CD4-positive, alpha-beta T cell treated with Interferon alpha-2 for 1 hour (primary cell): Measurements from ENCODE around the gene ARSA.
"Not testable (repeated sequence)": the region's sequence is repeated elsewhere in the genome, so short reads cannot be mapped to it uniquely, and the experiment has no call there.

ENCODE experiments used
- DNase-seq, 2 donors: peaks; one replicate each; pipeline ENCODE4 v3.0.0-alpha.2; 2020 to 2022

ARSA gene

GRCh38 chr22:50627642-50628542 lies at the start of gene ARSA:
ARSA (minus strand) TSS chr22:50628152; CDS start chr22:50627779, 373 bp downstream.
- peak; percentile 83 to 85 for DNase-seq

DNA sequence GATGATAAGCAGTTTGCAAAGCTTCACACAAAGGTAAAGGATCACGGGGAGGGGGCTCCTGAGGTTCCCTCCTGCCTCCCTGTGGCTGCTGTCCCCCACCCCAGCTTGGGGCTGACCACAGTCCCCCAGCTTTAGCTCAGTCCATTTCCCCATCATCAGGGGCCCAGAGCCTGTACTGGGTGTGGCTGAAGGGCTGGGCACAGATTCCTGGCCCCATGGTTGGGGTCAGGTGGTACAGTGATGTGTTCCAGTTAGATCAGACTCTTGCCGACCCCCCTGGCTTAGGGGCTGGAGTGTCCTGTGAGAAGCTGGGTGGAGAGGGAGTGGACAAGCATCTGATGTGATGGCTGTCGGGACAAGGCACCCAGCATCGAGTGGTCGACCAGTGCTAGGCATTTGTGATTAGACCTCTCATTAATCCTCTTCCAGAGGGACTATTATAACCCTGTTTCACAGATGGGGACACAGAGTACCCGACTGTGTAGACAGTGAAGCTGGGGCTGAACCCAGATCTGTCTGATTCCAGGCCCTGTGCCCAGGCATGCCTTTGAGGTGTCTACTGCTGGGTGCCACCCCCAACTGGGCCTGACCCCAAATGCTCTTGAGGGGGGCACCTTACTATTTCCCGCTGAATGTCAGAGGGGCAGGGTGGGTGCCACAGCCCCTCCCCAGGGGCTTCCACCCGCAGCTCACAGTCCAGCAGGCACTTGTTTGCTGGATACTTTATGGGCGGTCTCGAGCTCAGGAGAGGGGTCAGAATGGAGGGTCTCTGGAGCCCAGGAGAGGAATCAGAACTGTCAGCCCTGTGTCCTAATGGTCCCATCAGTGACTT lies 48.9 kb upstream of the ARSA start:
- DNase-seq, result no peak

- DNase-seq, result no peak
These were observed 48.3 kb upstream of the ARSA start for GRCh38 chr22:50676180-50676636.

- DNase-seq, result no peak
These were observed 47.7 kb upstream of the ARSA start for GRCh38 chr22:50675553-50676179.

DNA sequence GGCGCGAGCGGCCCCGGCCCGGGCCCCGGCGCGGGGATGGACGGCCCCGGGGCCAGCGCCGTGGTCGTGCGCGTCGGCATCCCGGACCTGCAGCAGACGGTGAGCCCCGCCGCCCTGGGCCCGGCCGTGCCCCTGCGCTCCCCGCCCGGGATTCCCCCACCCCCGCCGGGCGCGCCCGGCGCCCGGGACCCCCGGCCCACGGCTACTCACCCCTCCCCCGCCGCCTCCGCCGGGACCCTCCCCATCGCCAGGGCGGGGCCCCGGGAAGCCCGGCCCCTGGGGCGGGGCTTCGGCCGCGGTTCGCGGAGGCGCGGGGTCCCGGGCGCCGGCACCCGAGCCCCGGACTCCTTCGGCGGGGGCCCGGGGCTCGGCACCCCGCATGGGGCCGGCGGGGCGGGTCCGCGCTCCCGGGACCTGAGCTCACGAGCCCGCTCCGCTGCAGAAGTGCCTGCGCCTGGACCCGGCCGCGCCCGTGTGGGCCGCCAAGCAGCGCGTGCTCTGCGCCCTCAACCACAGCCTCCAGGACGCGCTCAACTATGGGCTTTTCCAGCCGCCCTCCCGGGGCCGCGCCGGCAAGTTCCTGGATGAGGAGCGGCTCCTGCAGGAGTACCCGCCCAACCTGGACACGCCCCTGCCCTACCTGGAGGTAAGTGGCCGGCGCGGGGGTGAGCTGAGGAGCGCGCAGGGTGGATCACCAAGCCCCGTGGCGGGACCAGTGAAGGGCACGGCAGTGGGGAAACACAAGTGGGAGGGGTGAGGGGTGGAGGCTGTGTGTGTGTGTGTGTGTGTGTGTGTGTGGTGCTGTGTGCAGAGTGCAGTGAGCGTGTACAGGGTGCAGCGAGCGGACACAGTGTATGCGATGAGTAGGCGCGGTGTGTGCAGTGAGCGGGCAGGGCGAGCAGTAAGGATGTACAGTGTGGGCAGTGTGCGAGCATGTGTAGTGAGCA lies 46.9 kb upstream of the ARSA start:
- peak in 1 of 2 donors; percentile 9 for DNase-seq

DNA sequence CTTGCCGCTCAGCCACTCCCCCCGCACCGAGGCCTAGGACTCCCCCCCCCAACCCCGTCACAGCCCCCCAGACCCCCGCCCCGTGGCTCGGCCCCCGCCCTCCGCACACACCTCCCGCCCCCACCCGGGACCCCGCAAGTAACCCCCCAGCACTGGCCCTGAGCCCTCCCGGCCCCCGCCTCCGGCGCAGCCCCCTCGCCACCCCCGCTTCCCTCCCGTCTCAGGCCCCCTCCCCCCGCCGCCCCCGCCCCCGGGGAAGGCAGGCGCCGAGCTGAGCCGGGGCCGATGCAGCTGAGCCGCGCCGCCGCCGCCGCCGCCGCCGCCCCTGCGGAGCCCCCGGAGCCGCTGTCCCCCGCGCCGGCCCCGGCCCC lies 46.2 kb upstream of the ARSA start:
- no peak for DNase-seq

- DNase-seq, result peak; percentile 25 to 32
These were observed 45.5 kb upstream of the ARSA start for GRCh38 chr22:50673231-50674129.

DNA sequence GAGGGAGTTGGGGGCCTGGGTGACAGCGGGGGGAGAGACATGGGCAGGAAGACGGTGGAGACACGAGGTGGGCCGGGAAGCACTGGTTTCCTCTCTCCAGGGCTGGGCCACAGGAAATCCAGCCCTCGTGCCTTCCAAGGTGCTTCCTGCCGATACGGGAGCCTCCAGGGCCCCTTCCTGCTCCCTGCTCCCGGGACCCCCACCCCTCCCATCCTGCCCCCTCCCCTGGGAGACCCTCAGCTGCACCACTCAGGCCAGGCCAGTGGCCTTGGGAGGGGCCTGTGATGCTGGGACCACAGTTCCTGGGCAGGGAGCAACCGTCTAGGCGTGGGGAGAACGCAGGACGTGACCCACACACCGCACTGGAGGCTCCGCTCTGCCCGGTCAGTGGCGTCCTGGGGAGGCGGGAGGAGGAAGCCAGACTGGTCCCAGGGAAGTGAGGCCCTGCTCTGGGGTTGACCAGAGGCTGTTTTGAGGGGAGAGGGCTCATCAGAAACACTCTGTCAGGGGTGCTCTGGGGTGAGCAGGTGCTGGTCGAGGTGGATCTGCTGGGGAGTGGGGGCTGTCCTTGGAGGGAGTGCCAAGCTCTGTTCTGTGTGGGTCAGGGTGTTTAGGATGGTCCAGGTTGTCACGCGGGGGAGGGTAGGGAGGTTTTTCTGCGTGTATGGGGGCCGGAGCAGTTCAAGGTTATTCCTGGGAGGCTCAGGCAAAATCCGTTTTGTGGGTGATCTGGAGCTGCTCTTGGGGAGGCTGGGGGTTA lies 44.7 kb upstream of the ARSA start, which contains the start of gene SHANK3:
SHANK3 (plus strand) TSS at position 353 of the 760 bp plus-strand sequence.
- no peak for DNase-seq

- no peak for DNase-seq
These were observed 44.1 kb upstream of the ARSA start for GRCh38 chr22:50672041-50672440.

- DNase-seq, result no peak
These were observed 43.7 kb upstream of the ARSA start for GRCh38 chr22:50671641-50672040.

DNA sequence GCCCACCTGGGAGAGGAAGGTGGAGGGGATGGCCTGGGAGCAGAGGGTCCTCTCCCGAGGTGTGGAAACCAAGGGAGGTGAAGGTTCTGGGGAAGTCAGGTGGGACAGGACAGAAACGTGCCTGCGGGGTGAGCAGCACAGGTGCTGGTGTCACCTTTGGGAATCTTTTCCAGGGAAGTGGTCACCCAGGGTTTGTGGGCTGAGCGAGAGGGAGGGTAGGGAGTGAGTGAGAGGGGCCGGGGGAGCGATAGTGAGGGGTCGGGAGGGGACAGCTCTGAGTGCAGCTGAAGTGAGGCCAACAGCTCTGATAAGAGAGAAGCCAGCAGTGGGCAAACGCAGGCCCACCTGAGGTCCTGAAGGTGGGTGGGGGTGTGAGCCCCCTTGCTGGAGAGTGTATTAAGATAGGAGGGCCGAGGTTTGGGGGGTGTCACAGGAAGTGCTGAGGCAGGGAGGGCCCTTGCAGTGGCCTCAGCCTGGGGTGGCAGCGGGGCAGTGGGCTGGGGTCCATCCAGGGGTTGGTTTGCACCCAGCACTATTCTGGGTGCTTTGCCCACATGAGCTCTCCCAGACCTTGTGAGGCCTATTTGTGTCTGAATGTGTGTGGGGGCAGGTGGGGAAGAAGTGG lies 43.1 kb upstream of the ARSA start:
- DNase-seq, result no peak

- DNase-seq, result no peak
These were observed 42.6 kb upstream of the ARSA start for GRCh38 chr22:50670513-50670912.

DNA sequence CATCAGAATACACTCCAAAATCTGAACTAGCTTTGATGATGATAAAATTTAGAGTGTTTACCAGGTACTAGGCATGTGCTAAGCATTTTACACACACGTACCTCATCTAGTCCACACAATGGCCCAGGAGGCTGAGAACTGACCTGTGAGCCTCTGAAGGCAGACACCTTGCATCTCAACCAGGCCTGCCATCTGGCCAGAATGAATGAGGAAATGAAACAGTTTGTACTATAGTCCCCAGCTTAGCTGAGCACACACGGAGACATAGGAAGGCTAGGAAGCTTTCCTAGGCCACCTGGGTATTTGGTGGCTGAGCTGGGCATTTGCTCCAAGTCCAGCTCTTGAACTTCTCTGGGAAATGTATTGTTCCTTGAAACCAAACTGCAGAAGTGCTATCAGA lies 37.8 kb upstream of the ARSA start:
- DNase-seq, result no peak

DNA sequence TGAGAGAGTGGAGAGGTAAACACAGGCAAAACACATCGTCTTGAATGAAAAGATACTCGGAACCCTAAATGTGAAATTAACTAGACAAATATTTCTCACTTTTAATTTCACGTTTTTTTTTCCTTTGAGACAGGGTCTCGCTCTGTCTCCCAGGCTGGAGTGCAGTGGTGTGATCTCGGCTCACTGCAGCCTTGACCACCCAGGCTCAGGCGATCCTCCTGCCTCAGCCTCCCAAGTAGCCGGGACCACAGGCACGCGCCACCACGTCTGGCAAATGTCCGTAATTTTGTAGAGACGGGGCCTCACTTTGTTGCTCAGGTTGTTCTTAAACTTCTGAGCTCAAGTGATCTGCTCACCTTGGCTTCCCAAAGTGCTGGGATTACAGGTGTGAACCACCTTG lies 37.3 kb upstream of the ARSA start:
- no peak for DNase-seq

DNA sequence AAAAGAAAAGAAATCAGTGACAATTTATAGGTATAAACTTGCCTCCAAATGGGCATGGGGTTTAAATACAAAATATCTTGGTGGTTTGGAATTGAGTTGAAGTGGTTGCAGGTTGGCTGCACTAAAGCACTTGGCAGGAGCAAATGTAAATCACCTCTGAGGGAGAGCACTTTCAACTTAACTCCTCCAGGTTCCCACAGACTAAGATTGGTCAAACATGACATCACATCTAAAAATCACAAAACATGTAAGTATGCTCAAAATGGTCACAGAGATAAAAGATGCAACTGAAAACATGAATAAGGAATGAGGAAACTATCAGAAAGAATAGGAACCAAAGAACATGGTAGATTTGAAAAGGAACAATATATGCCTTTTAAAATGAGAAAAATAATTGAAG lies 32.4 kb upstream of the ARSA start:
- no peak for DNase-seq

DNA sequence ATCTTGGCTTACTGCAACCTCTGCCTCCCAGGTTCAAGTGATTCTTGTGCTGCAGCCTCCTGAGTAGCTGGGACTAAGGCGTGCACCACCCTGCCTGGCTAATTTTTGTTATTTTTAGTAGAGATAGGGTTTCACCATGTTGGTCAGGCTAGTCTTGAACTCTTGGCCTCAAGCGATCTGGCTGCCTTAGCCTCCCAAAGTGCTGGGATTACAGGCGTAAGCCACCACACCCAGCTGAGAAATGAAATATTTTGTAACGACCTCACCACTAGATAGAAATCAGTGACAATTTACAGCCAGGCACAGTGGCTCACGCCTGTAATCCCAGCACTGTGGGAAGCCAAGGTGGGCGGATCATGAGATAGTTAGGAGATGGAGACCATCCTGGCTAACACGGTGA lies 31.8 kb upstream of the ARSA start:
- DNase-seq, result not testable (repeated sequence)

DNA sequence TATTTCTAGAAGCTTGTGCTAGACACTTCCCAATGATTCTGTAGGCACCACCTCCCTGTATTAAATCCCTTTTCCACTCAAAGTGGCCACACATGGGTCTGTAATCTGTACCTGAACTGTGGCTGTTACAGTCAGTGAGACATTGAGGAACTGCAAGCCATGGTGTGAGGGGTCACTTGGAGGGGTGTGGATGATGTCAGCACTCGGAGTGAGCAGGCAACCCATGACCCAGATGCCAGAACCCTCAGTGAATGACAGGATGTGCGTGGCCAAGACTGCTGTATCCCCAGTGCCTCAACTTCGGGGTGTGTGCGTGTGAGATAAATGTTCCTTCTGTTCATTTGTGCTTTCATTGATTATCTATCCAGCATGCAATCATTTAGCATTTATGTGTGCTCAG lies 30.0 kb upstream of the ARSA start:
- DNase-seq, result no peak

- no peak for DNase-seq
These were observed 28.4 kb upstream of the ARSA start for GRCh38 chr22:50656122-50657070.
